Stimulated activated CD4-positive, alpha-beta T cell treated with anti-CD3 and anti-CD28 coated beads, TNF-alpha, amount 100 ng/mL, for 24 hours (primary cell): ENCODE measurements around the gene MED26.
"Not testable (repeated sequence)": the region's sequence is repeated elsewhere in the genome, so short reads cannot be mapped to it uniquely, and the experiment has no call there.

Experiments used
- DNase-seq, 3 experiments: peaks; one replicate each; pipeline ENCODE4 v3.0.0-alpha.2; 2020; ENCODE audit warnings: low read depth in 3 of 3

Gene MED26

DNA sequence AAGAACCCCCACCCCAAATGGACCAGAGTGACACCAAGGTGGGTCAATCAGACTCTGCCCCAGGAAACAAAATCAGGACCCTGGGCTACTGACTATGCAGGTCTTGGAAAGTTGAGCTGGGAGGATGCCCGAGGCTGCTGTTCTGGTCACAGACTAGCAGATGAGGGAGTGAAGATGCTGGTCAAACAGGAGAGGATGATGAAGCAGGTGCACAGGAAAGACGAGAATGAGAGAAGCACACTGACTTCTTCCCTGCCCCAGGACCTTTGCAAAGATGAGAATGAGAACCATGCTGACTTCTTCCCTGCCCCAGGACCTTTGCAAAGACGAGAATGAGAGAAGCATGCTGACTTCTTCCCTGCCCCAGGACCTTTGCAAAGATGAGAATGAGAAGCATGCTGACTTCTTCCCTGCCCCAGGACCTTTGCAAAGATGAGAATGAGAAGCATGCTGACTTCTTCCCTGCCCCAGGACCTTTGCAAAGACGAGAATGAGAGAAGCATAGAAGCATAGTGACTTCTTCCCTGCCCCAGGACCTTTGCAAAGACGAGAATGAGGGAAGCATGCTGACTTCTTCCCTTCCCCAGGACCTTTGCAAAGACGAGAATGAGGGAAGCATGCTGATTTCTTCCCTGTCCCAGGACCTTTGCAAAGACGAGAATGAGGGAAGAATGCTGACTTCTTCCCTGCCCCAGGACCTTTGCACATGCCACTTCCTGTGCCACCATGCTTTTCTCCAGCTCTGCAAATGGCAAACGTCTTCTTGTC is 23.6 kb upstream of the MED26 start:
- DNase-seq, result not testable (repeated sequence)

DNA sequence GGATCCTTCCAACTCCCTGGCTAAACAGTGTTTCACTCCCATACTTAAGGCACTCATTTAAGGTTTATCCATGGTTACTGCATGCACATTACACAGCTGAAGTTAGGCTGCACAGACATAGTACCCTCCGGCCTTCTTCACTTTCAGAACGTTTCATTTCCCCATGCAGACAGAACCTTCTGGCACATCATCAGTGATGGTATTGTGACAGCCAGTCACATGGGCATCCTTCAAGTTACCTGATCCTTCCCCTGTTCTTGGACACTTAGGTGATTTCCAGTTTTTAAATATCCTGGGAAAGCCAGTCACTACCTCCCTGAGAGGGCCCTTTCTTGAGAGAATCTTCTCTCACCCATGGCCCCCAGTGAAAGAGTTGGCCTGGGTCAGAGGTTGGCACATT is 22.8 kb upstream of the MED26 start:
- no peak for DNase-seq

DNA sequence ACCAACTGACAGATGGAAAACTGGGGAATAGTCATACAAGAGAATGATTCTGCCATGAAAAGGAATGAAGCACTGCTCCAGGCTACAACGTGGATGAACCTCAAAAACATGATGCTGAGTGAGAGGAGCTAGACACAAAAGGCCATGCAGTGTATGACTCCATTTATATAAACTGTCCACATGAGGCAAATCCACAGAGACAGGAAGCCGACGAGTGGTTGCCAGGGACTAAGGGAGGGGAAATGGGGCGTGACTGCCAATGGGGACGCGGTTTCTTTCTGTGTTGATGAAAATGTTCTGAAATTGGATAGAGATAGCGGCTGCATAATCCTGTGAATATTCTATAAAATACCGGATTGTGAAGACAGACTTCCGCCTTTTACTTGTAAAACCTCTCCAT is 21.7 kb upstream of the MED26 start:
- no peak for DNase-seq

DNA sequence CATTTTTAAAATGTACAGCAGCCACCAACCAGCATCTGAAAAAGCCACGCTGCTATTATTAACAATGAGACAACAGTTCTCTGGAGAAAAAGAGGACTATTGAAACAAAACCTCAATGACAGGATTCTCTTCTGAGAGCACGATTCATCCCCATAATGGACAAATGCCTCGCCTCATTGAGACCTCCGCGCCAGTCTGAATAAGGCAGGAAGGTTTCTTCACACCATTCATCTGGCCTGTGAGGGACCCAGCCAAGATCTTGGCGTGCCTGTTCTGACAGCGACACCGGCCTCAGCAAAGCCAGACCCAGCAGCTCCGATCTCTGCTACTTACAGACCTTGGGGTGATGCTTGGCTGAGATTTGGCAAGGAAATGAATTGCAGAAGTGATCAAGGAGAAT is 17.1 kb upstream of the MED26 start:
- no peak for DNase-seq

DNA sequence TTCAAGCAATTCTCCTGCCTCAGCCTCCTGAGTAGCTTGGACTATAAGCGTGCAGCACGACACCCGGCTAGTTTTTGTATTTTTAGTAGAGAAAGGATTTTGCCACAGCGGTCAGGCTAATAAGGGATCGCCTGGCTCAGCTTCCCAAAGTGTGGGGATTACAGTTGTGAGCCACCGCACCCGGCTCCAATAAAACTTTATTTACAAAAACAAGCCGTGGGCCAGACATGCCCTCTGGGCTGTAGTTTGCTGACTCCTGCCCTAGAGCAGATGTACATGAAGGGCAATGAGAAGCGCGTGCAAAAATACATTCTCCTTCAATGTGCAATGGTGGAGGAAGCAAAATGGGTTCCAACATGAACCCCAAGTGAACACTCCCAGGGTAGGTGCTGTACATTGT is 13.7 kb upstream of the MED26 start:
- DNase-seq, result no peak

DNA sequence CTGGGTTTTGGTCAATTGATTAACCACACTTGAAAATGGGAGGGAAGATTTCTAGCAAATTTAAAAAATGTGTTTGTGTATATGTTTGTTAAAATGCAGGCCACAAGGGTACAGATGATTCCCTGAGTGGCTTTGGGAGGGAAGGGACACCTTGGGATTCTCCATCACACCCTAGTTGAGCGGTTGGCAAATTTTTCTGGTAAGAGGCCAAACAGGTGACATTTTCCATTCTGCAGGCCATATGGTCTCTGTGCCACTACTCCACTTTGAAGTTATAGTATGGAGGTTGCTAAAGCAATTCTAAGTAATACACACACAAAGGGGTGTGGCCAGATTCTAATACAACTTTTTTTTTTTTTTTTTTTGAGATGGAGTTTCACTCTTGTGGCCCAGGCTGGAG is 12.9 kb upstream of the MED26 start:
- DNase-seq, result no peak

DNA sequence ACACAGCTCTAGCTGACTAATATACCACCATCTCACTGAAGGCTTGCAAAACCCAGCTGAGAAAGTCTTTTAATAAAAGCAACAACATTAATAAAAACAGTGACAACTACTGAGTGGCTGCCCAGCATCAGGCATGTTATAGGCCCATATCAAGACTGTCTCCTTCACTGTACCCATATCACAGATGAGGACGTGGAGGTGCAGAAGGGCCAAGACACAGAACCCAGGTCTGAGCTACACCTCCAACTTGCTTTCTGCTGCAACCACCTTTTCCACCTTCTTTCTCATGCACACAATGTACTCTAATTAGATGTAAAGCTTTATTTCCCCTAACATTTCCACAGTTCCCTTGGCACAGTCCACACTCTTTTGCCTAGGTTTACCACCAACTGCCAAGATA is 10.7 kb upstream of the MED26 start:
- no peak for DNase-seq

DNA sequence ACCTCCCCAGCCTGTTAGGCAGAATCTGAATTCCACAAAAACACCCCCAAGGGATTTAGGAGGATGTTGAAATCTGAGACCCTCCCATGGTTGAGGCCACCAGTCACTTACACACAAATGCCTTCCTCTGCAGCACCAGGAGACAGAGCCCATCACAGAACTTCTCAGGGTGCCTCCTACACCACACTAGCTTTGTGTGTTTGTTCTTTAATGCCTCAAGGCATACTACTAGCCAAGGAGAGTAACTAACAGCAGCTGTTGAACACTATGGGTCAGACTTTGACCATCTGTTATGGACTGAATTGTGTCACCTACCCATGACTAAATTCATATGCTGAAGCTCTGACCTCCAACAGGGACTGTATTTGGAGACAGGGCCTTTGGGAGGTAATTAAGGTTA is 9.5 kb upstream of the MED26 start:
- no peak for DNase-seq

DNA sequence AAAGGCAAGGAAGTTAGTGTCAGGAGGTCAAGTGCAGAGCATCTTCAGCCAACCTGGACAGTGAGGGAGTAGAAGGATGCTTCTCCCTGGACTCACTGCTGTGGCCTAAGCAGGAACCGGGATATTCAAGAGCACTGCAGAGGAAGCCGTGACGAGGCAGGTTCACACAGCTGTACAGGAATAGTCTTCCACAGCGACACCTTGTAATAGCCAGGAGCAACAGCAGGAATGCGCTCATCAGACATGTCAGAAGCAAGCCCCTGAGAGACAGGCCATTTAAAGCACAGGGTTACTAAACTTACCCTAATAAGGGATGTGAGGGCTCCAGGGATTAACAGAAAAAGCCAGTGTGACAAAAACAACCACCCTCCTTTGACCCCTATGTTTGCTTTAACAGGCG is 3.5 kb upstream of the MED26 start:
- no peak for DNase-seq

DNA sequence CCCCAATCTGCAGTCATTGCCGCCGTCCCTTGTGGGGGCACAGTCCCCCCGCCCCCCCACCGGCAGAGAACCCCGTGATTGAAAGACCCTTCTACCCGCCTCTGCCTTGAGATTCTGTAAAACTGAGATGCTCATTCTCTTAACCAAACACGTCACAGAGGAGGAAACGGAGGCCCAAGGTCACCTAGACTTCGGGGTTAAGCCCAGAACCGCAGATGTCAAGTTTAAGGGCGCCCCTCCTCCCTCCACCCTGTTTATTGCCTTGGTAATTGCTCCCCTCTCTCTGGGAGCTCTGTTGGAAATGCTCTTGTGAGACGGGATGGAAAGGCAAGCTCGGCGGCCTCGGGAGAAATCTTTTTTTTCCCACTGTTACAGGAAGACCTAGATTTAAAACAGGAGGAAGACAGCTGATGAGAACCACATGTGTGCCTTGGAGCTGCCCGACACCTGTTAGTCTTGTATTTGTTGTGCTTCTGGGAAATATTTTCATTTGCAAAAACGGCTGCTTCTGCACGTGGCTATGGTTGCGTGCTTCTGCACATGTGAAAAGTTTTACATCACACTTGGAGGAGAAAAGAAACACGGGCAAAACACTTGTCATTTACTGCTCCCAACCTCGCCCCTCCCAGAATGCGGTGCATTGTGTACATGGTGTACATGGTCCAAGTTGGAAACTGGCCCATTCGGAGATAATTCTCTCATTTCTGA is 1.1 kb upstream of the MED26 start:
- no peak for DNase-seq

DNA sequence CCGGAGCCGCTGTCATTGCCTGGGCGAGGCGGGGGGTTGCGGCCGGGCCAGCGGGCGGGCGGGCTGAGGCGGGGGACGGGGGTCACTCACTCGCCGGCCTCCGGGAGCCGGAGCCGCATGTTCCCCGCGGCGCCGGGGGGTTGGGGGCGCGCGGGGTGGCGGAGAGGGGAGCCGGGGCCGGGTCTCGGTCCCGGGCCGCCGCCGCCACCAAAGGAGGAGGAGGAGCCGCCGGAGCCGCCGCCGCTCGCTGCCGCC is 149 bp downstream of the MED26 start:
- DNase-seq, result no peak

DNA sequence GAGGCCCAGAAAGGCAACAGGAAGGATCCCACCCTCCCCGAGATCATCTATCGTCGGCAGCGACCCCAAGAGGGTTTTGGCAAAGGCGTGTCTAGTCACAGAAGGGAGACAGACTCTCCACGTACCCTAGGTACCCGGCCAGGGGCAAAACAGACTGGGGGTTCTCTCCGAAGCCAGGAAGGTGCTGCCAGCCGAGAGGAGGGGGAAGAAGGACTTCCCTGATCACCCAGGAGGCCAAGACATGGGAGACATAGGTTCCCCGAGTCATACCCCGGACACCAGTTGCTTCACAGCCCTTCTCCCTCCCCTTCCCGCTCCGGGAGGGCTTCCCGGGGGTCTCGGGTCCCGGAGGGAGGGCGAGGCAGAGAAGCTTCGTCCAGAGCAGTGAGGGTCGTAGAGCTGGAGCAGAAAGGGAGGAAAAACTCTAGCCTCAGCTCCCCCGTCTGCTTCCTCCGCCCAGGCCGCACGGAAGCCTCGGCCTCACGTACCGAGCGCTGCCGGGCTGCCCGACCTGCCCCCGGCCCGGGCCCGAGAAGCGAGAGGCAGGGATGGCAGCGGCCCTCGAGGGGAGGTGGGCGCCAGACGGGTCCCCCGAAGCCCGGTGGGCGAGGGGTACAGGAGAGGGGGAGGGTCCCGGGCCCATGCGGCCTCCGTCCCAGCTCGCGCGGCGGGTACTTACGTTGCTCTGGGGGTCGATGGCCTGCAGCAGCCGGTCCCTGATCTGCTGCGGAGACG is 644 bp downstream of the MED26 start:
- peak in 1 of 3 experiments; percentile 7 for DNase-seq

DNA sequence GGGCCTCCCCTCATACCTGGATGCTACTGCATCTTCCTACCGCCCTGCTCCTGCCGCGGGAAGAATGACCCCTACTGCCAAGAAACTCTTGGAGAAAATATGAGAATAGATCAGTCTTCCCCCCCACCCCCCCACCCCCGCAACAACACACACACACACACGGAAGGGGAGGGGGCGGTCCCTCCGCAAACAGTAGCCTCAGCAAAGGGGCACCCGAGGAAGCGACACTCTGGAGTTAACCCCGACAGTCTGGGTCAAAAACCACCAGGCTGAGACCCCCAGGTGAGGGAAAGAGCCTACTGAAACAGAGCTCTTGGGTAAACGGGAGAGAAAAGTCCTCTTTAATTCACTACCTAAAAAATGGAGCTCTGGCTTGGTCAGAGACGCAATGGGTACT is 1.2 kb downstream of the MED26 start:
- DNase-seq, result peak in 1 of 3 experiments; percentile 13

DNA sequence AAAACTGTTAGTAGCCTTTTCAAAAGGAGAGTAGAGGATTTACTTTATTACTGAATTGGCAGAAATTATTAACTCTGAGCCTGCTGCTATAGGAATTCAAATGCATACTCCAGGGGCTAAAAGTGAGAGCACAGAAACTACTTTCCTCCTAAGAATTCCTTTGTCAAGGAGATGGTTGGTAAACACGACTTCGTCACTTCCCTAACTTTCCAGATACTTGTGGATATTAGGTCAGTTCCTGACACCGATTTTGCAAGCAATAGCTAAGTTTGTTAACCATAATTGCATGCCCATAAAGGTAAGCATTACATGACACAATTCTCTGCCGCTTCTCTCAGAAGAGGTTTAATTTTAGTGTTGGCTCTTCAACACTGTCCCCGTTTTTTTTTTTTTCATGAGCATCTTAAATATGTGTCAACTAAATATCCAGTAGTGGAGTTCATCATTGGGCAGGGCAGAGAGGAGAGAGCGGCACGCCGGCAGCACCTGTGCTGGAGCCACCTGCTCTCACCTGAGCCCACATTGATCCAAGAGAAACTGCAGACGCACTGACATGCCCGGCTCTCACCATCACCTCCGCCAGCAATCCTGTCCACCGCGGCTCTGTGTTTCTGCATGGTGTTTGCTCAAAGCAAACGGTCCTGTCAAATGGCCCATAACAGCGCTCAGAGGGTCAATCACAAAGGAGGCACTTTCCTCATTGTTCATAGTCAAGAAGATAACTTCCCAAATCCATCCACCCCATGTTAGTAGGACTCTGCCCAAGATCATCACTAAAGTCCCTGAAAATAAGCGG is 2.6 kb downstream of the MED26 start:
- DNase-seq, result no peak

DNA sequence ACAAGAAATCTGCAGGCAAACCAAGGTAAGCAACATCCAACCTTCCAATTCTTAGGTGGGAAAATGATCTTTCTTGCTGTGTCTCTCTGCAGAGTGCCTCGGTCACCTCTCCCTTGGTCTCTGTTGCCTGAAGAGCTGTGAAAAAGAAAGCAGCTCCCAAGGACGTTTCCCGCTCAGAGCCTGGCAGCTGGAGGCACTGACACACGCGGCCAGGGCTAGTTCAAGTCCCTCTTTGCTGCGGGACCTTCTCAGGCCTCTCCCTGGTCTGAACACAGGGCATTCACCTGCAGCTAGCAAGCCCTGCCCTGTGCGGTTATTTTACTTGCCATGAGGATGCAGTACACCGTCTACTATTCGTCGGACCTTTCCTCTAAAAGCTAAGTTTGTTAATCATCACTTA is 3.8 kb downstream of the MED26 start:
- DNase-seq, result no peak

DNA sequence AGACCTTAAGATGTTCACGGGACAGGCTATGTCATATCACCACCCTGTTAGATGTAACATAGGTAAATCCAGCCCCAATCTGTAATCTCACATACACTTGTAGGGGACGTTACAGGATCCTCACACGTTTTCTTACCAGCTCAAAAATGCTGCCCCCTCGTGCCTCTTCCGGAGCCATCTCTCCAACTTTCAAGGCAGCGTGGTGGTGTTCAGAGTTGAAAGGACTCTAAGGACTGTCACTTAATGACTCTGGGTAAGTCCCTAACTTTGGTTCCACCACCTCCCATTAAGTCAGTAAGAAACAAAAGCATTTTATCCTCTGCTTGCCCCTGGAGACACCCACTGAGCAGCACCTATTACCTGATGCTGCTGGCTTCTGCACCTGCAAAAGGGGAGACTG is 4.4 kb downstream of the MED26 start:
- no peak for DNase-seq

DNA sequence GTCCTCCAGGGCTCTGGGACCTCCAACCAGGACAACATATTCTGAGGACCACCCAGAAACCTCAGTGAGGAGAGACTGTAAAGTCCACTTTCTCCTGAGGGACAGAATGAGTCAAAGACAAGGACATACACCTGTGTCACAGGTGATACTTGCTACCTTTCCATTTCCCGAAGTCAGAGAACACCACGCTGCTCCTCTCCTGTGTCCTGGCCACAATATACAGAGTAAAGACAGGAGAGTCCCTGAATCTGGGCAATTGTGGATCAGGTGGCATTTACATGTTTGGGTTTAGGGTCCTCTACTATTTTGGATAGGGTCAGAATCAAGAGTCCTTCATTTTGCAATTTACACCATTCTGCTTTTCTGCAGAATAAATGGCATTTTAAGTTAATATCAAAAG is 4.9 kb downstream of the MED26 start:
- DNase-seq, result no peak

DNA sequence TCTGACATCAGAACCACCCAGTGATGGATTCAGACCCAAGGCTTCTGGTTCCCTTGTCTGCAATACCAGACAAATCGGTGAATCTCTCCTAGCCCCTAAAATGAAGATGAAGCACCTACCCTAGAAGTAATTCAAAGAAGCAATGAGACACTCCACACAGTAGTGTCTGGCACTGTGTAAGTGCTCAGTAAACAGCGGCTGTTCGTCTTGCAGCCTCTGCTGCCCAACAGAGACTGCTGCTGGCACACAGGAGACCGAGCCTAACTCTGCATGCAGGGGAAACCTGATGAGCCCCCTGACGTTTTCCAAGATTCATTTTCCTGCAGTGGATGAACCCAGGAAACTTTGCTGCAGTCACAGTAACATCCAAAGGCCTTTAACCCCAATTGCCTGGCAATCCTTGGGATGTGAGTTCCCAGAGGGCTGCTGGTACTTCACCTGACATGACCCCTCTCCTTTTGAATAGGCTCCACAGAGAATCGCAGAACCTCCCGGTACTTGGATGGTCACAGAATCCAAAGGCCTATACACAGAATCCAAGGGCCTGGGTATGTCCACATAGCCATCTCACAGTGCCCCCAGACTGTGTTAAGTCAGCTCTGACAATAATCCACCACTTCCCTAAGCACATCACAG is 6.7 kb downstream of the MED26 start:
- no peak for DNase-seq

DNA sequence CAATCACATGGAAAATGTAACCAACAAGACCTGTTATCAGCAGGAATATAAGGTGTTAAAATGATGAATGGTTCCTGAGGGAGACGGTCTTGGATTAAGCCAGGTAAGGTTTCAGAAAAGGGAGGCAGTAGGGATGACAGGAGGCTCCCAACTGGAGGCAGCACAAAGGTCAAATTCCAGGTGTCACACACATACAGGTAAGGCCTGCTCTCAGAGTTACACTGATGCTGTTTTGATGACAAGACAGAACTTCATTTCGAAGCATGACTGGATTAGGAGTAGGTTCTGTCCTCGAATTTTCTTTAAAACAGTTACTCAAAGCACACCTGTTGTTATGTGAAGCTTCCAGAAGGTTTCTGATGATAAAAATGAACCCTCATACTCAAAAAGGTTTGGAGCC is 7.4 kb downstream of the MED26 start:
- DNase-seq, result no peak

DNA sequence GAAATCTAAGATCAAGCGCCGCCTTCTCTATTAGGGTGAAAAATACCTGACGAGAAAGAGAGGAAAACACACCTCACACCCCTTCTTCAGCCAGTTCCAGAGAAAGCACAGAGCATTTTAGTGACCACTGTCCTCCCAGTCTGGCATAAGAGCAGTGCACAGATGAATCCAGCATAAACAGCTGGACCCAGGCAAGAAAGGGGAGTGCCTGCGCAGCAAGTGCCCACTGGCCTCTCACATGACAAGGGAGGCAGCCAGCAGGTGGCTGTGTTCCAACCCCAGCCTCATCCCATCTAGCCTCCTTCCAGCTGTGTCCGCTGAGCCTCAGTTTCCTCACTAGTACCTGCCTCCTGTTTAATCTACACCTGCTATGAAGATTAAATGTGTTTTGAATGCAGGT is 8.0 kb downstream of the MED26 start:
- no peak for DNase-seq

DNA sequence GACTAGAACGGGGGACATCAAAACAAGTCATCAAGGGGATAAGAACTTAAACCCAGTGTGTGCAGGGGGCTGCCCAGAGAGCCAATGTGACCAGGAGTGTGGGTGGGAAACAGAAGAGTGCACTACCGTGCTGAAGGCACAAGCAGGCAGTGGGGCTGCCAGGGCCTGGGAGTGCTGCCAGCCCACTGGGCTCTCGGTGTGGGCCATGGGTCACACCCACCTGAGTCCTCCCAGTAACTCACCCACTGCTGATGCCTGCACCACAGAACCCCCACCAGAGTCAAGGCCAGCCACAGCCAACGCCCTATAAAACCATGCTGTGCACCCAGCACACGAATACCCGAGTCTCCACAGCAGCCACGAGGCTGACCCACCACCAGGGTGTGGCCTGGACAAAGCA is 8.5 kb downstream of the MED26 start:
- no peak for DNase-seq

DNA sequence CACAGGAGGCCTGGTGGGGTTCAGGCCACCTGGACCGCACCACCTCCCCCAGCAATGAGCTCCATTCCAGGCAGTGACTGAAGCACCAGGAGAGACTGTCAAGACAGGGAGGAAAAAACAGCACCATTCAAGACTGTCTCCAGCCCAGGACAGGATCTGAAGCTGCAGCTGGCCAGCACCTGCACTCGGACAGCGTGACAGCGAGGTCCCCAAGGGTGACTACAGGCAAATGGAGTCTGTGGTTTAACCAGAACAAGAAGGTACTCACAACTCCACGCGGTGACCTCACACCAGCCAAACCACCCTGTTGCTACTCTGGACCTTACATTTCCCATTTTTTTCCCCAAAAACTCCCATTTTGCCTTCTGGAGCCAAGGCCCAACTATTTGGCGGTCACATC is 9.8 kb downstream of the MED26 start:
- no peak for DNase-seq
